CD8-positive, alpha-beta memory T cell (primary cell): Measurements from ENCODE around the gene SLC35B2. TPM values are rescaled to one million over a fixed set of nuclear protein-coding genes. Genes with fewer than 3 reads are reported as not detected.

Experiments
- CTCF ChIA-PET: fragments of 350-600 bp; sonication (Branson Sonifier 250); formaldehyde crosslinking; loops from one replicate; lab custom pipeline; 2021; ENCODE audit warnings: antibody characterized with exemption; lab: Charles Lee
- POLR2A ChIA-PET: fragments of 350-600 bp; sonication (Branson Sonifier 250); formaldehyde crosslinking; loops from one replicate; lab custom pipeline; 2021; ENCODE audit warnings: antibody characterized with exemption; lab: Charles Lee
- DNase-seq, 5 donors: peaks; one replicate each; pipeline versions ENCODE4 v3.0.0 to v3.0.0-alpha.2; 2020 to 2022; ENCODE audit warnings: mixed read lengths in 1 of 5
- H3K27ac ChIP-seq: one replicate; pipeline ENCODE4 v1.7.0; 2013; ENCODE audit warnings: low read depth, mild to moderate bottlenecking, low read length, moderate library complexity
- H3K27me3 ChIP-seq: 2 replicates; pipeline ENCODE4 v1.7.0; 2013; ENCODE audit warnings: low read length, mild to moderate bottlenecking; ENCODE audit not compliant: insufficient read depth, poor library complexity, severe bottlenecking
- H3K36me3 ChIP-seq: 2 replicates; pipeline ENCODE4 v1.7.0; 2013; ENCODE audit warnings: mild to moderate bottlenecking, low read length, moderate library complexity; ENCODE audit not compliant: insufficient read depth
- H3K4me1 ChIP-seq: 2 replicates; pipeline ENCODE4 v1.7.0; 2013; ENCODE audit warnings: mild to moderate bottlenecking, low read length, moderate library complexity; ENCODE audit not compliant: insufficient read depth
- H3K4me3 ChIP-seq: 2 replicates; pipeline ENCODE4 v1.7.0; 2013; ENCODE audit warnings: mild to moderate bottlenecking, low read length
- H3K9me3 ChIP-seq: 2 replicates; pipeline ENCODE4 v1.7.0; 2013; ENCODE audit warnings: mild to moderate bottlenecking, low read length
- H3K27ac Mint-ChIP-seq, 8 donors: one replicate each; pipeline ENCODE4 v1.8.0; 2020 to 2021; ENCODE audit warnings: mixed read lengths in 8 of 8, mild to moderate bottlenecking in 6 of 8, inconsistent platforms in 3 of 8, moderate library complexity in 3 of 8
- H3K27me3 Mint-ChIP-seq, 2 donors: one replicate each; pipeline ENCODE4 v1.8.0; 2020 to 2021; ENCODE audit warnings: mixed read lengths in 2 of 2, mild to moderate bottlenecking in 1 of 2, moderate library complexity in 1 of 2
- H3K36me3 Mint-ChIP-seq, 3 donors: one replicate each; pipeline ENCODE4 v1.8.0; 2020 to 2021; ENCODE audit warnings: mixed read lengths in 3 of 3, inconsistent platforms in 1 of 3, mild to moderate bottlenecking in 1 of 3
- H3K4me1 Mint-ChIP-seq, 3 donors: one replicate each; pipeline ENCODE4 v1.8.0; 2020 to 2021; ENCODE audit warnings: mixed read lengths in 3 of 3, inconsistent platforms in 1 of 3, mild to moderate bottlenecking in 1 of 3
- H3K4me3 Mint-ChIP-seq, 7 donors: one replicate each; pipeline ENCODE4 v1.8.0; 2020 to 2021; ENCODE audit warnings: mixed read lengths in 7 of 7, mild to moderate bottlenecking in 6 of 7, moderate library complexity in 4 of 7, inconsistent platforms in 2 of 7
- H3K9me3 Mint-ChIP-seq, 5 donors: one replicate each; pipeline ENCODE4 v1.8.0; 2020 to 2022; ENCODE audit warnings: mixed read lengths in 5 of 5, mild to moderate bottlenecking in 3 of 5, moderate library complexity in 2 of 5, inconsistent platforms in 1 of 5
- polyA plus RNA-seq: library from polyadenylated mRNA; unstranded; fragments of 300-500 nt; fragmentation: Illumina TruSeq; gene quantifications from one replicate; pipeline ENCODE4 v1.2.3, GENCODE V29; 2021
- total RNA-seq, 2 experiments: library from RNA; stranded (reverse); gene quantifications; one replicate each; pipeline ENCODE4 v1.2.3, GENCODE V29; 2021

The SLC35B2 gene
- total and polyA plus RNA-seq, 3 experiments from 2014 or later = 34.8 to 49.0 (median 35.7) TPM

- Mint-ChIP-seq H3K36me3 (peaks cover 0 to 8% (median 0%) of the 10 kb centered on the region in 3 donors), H3K4me1 (peaks cover 0 to 11% (median 8%) of the 10 kb centered on the region in 3 donors), H3K27ac (no peak overlapping the region), H3K27me3 (peaks cover 52 to 79% of the 10 kb centered on the region in 2 donors), H3K4me3 (peak overlapping the region in 1 of 7 donors; percentile 32), H3K9me3 (no peaks in the 10 kb centered on the region)
- CTCF ChIA-PET = no interaction called here
- POLR2A ChIA-PET = no interaction called here
- peak in 1 of 5 donors; percentile 30 for DNase-seq
- H3K36me3 ChIP-seq = no peaks in the 10 kb centered on the region
- H3K4me3 ChIP-seq = no peak overlapping the region
- peaks cover 44% of the 10 kb centered on the region for H3K27me3 ChIP-seq
- H3K4me1 ChIP-seq = no peaks in the 10 kb centered on the region
- H3K9me3 ChIP-seq = no peaks in the 10 kb centered on the region
- no peak overlapping the region for H3K27ac ChIP-seq
These were observed 18.7 kb upstream of the SLC35B2 start for GRCh38 chr6:44275749-44276648.

- H3K4me1 Mint-ChIP-seq = peaks cover 0 to 12% (median 9%) of the 10 kb centered on the region in 3 donors
- H3K27me3 Mint-ChIP-seq = peaks cover 53 to 74% of the 10 kb centered on the region in 2 donors
- Histone ChIP-seq H3K27ac (no peak overlapping the region), H3K27me3 (peaks cover 45% of the 10 kb centered on the region), H3K9me3 (no peaks in the 10 kb centered on the region), H3K4me1 (no peaks in the 10 kb centered on the region), H3K36me3 (no peaks in the 10 kb centered on the region), H3K4me3 (no peak overlapping the region)
- no peaks in the 10 kb centered on the region for H3K9me3 Mint-ChIP-seq
- H3K4me3 Mint-ChIP-seq = peak overlapping the region in 1 of 7 donors; percentile 32
- H3K36me3 Mint-ChIP-seq = peaks cover 0 to 8% (median 0%) of the 10 kb centered on the region in 3 donors
- CTCF ChIA-PET = no interaction called here
- no peak for DNase-seq
- H3K27ac Mint-ChIP-seq = no peak overlapping the region
- POLR2A ChIA-PET = no interaction called here
These were observed 18.0 kb upstream of the SLC35B2 start for GRCh38 chr6:44275271-44275748.

- no peak for DNase-seq
- CTCF ChIA-PET = no interaction called here
- H3K9me3 ChIP-seq = no peaks in the 10 kb centered on the region
- POLR2A ChIA-PET = no interaction called here
- H3K4me3 ChIP-seq = no peak overlapping the region
- H3K4me1 ChIP-seq = no peaks in the 10 kb centered on the region
- no peak overlapping the region for H3K27ac ChIP-seq
- Mint-ChIP-seq H3K27me3 (peaks cover 60 to 72% of the 10 kb centered on the region in 2 donors), H3K4me1 (peaks cover 0 to 18% (median 12%) of the 10 kb centered on the region in 3 donors), H3K27ac (no peak overlapping the region), H3K4me3 (peak overlapping the region in 1 of 7 donors; percentile 9), H3K9me3 (no peaks in the 10 kb centered on the region), H3K36me3 (peaks cover 0 to 8% (median 0%) of the 10 kb centered on the region in 3 donors)
- peaks cover 60% of the 10 kb centered on the region for H3K27me3 ChIP-seq
- H3K36me3 ChIP-seq = no peaks in the 10 kb centered on the region
These were observed 16.3 kb upstream of the SLC35B2 start for GRCh38 chr6:44273617-44274016.

DNA sequence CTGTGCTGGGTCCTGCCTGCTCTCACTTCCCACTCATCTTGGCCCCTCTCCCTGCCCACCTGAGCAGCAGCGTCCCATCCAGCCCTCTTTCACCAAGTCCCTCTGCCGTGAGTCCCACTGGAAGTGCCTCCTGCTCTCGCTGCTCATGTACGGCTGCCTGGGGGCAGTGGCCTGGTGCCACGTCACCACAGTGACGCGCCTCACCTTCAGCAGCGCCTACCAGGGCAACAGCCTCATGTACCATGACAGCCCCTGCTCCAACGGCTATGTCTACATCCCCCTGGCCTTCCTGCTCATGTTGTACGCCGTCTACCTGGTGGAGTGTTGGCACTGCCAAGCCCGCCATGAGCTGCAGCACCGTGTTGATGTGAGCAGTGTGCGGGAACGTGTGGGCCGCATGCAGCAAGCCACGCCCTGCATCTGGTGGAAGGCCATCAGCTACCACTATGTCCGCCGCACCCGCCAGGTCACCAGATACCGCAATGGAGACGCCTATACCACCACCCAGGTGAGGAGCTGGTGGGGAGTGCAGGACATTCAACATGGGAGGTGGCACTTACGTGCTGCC lies 15.8 kb upstream of the SLC35B2 start:
- Mint-ChIP-seq H3K27me3 (peaks cover 60 to 69% of the 10 kb centered on the region in 2 donors), H3K27ac (peak overlapping the region in 1 of 8 donors; percentile 24), H3K4me3 (peak overlapping the region in 1 of 7 donors; percentile 74), H3K9me3 (no peaks in the 10 kb centered on the region), H3K36me3 (peaks cover 0 to 8% (median 0%) of the 10 kb centered on the region in 3 donors), H3K4me1 (peaks cover 0 to 18% (median 12%) of the 10 kb centered on the region in 3 donors)
- Histone ChIP-seq H3K27ac (no peak overlapping the region), H3K36me3 (no peaks in the 10 kb centered on the region), H3K9me3 (no peaks in the 10 kb centered on the region), H3K27me3 (peaks cover 63% of the 10 kb centered on the region), H3K4me3 (no peak overlapping the region), H3K4me1 (no peaks in the 10 kb centered on the region)
- ChIA-PET CTCF (no interaction called here), POLR2A (no interaction called here)
- DNase-seq = no peak

GRCh38 chr6:44272529-44272928 lies 15.2 kb upstream of the SLC35B2 start:
- no peaks in the 10 kb centered on the region for H3K4me1 ChIP-seq
- H3K27ac Mint-ChIP-seq = peak overlapping the region in 1 of 8 donors; percentile 24
- H3K4me3 Mint-ChIP-seq = peak overlapping the region in 3 of 7 donors; percentile 44 to 74 (median 52)

DNA sequence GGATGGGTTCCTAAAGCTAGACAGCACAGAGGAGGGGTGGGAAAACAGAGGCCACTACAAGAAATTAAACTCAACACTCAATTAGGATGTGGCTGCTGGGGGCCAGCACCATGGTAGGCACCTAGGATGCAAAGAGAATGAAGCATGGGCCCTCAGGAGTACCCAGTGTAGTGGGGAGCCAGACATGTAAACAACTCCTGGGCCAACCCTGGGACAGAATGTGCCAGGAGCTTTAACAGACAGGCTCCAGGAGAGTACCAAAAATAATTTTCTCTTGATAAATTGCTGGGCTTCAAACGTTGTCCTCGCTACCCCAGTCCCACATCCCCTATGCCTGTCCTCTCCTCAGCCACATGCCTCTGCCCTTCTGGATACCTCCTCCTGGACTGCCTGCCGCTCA lies 14.6 kb upstream of the SLC35B2 start:
- Histone ChIP-seq H3K4me1 (no peaks in the 10 kb centered on the region), H3K36me3 (no peaks in the 10 kb centered on the region), H3K4me3 (no peak overlapping the region), H3K9me3 (no peaks in the 10 kb centered on the region), H3K27ac (no peak overlapping the region), H3K27me3 (peaks cover 55% of the 10 kb centered on the region)
- DNase-seq = no peak
- Mint-ChIP-seq H3K4me1 (peaks cover 4 to 19% (median 16%) of the 10 kb centered on the region in 3 donors), H3K4me3 (peak overlapping the region in 4 of 7 donors; percentile 36 to 76 (median 44)), H3K36me3 (peaks cover 0 to 8% (median 0%) of the 10 kb centered on the region in 3 donors), H3K27ac (peak overlapping the region in 1 of 8 donors; percentile 17), H3K27me3 (peaks cover 53 to 57% of the 10 kb centered on the region in 2 donors), H3K9me3 (no peaks in the 10 kb centered on the region)
- CTCF ChIA-PET = interaction anchor here (1.1 kb wide), 1 partner anchor 41 kb away, joined by 3 read pairs; the partner anchor contains the start of gene AARS2
- POLR2A ChIA-PET = no interaction called here

More at GRCh38 chr6:44272529-44272928, 15.2 kb upstream of the SLC35B2 start:
- ChIA-PET CTCF (no interaction called here), POLR2A (no interaction called here)
- H3K4me1 Mint-ChIP-seq = peaks cover 4 to 18% (median 16%) of the 10 kb centered on the region in 3 donors
- Histone ChIP-seq H3K27me3 (peaks cover 61% of the 10 kb centered on the region), H3K27ac (no peak overlapping the region), H3K9me3 (no peaks in the 10 kb centered on the region), H3K36me3 (no peaks in the 10 kb centered on the region), H3K4me3 (no peak overlapping the region)
- H3K36me3 Mint-ChIP-seq = peaks cover 0 to 8% (median 0%) of the 10 kb centered on the region in 3 donors
- peaks cover 58 to 64% of the 10 kb centered on the region in 2 donors for H3K27me3 Mint-ChIP-seq
- DNase-seq = no peak
- no peaks in the 10 kb centered on the region for H3K9me3 Mint-ChIP-seq

GRCh38 chr6:44271406-44271723 lies 14.0 kb upstream of the SLC35B2 start:
- Mint-ChIP-seq H3K4me3 (peak overlapping the region; percentile 43 to 84 (median 78)), H3K27me3 (peaks cover 49 to 54% of the 10 kb centered on the region in 2 donors), H3K27ac (no peak overlapping the region), H3K4me1 (peaks cover 4 to 19% (median 19%) of the 10 kb centered on the region in 3 donors), H3K36me3 (peaks cover 0 to 8% (median 0%) of the 10 kb centered on the region in 3 donors), H3K9me3 (no peaks in the 10 kb centered on the region)
- Histone ChIP-seq H3K4me3 (no peak overlapping the region), H3K36me3 (no peaks in the 10 kb centered on the region), H3K4me1 (no peaks in the 10 kb centered on the region), H3K9me3 (no peaks in the 10 kb centered on the region), H3K27ac (no peak overlapping the region), H3K27me3 (peaks cover 51% of the 10 kb centered on the region)
- ChIA-PET CTCF (interaction anchor here (1.1 kb wide), 1 partner anchor 42 kb away, joined by 3 read pairs; the partner anchor contains the start of gene AARS2), POLR2A (no interaction called here)
- DNase-seq = no peak
